ENCODE measurements around the gene LRRC3B.

DNA sequence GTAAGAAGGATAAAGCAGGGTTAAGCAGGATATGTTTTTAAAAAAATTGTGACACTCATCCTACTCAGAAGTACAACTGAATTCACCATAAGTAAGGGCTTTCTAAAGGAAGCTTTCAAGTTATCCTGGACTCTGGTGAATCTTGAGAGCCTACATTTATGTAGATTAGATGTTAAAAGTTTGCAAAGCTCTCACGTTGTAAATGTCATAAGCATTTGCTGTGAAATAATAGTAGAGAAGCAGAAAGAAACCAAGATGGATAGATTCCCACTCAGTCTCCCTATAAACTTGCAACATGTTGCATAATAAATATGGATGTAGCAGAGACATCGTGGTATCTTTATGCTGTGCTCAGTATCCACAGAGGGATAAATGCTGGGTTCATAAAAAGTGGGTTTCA lies 77.0 kb downstream of the LRRC3B start:
- TF ChIP-seq CTCF (IDR thresholded peaks at IDR 0.05) = no peak
- no peak for TF ChIP-seq POLR2A (IDR thresholded peaks at IDR 0.05)
- no peak for TF ChIP-seq EP300 (IDR thresholded peaks at IDR 0.05)
